ENCODE data around the gene MSL1.

Gene MSL1

DNA sequence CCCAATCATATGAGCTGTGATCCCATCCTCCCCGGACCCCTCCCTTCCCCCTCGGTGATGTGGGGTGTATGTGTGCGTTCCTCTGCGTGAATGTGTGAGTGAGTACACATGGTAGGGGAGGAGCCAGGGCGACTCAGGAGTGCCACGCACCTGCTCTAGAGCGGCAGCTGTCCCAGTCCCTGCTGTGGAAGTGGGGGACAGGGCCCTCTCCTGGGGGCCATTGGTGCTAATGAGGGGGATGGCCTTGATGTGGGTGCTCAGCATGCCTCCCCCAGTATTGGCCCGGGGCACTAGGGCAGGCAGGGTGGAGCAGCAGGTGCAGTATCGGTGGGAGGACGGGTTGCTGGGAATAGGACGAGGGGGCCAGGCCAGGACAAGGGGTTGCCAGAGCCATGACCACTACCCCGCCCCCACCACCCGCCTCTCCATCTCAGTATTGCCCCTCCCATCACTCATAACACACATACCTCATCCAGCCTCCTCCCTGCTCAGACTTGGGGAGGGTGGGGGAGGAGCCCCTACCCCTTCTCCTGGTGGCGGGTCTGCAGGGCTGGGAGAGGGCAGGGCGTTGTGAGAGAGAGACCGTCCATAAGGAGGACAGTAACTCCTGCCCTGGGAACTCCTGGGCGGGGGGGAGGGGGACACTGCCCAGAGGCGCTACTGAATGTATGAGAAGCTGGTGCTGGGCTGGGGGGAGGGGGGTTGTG, 29.9 kb upstream of the MSL1 start:
- DNase-seq (ENCODE audit: low read depth in 2 of 2): no peak

DNA sequence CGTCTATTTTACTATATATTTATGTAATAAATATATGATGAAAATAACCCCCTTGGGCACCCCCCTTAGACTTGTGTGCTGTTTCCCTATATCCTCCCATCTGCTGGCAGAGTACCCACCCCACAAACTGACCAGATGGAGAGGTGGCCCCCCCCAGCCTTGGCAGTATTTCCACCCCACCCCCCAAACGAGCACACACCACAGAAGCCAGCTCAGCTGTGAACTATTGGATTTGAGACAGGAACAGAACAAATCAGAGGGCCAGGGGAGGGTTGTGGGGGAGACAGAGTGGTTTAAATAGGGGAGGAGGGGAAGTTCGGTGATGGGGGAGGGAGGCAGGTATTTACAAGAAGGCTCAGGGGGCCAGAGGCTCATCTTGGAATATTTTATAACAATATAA, 29.2 kb upstream of the MSL1 start:
- no peak for DNase-seq (ENCODE audit: low read depth in 2 of 2)

DNA sequence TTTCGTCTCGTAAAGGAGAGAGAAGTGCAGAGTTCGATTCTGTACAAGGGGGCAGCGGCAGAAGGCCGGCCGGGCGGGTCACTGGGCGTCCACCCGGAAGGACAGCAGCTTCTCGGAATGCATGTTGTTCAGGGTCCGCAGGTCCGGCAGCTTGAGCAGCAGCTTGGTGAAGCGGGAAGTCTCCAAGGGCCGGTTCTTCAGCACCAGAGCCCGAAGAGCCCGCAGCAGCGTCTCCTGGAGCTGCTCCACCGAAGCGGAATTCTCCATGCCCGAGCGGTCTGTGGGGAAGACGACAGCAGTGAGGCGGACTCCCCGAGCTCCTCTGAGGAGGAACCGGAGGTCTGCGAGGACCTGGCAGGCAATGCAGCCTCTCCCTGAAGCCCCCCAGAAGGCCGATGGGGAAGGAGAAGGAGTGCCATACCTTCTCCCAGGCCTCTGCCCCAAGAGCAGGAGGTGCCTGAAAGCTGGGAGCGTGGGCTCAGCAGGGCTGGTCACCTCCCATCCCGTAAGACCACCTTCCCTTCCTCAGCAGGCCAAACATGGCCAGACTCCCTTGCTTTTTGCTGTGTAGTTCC, 28.7 kb upstream of the MSL1 start:
- no peak for DNase-seq (ENCODE audit: low read depth in 2 of 2)

- DNase-seq (ENCODE audit: low read depth in 2 of 2): no peak
Measured at GRCh38 chr17:40093580-40094201, 28.1 kb upstream of the MSL1 start.

DNA sequence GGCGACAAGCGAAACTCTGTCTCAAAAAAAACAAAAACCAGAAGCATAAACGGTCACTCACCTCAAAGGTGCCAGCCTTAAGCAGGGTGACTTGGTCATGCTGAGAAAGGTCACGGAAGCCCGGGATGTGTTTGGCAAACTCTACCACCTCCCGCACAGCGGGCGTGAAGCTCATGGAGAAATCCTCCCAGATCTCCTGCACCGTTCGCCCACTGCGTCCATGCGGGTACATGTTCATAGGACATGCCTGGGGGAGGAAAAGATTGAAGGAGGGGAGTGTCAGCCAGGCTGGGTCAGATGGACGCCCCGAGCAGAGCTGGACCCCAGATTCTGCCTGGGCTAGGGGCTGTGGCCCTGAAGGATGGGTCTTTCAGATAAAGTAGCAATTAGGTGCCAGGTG, 26.9 kb upstream of the MSL1 start:
- DNase-seq (ENCODE audit: low read depth in 2 of 2): no peak

DNA sequence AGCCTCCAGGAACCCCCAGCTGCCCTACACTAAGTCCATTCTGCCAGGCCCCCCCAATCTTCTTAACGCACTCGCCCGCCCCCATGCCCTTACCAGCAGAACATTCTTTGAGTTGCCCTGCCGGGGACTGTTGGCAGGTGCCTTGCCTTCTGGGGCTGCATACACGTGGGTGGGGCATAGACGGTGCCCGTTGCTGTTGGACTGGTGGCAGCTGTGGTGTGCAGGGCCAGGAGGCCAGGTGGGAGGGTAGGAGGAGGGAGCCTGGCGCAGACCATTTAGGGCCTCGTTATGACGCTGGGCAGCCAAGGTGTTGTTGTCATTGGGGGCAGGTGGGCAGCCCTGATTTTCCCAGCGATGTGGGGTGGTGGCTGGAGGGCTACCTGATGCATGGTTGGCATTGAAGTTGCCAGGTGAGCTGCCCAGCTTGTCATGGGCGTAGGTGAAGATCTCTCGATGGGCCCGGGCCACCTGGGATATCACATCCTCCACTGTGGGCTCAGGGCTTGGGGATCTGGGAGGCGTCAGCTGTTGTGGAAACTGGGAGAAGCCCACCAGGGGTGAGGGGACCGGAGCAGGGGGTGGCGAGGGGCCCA, 26.3 kb upstream of the MSL1 start:
- no peak for DNase-seq (ENCODE audit: low read depth in 2 of 2)

GRCh38 chr17:40095944-40096791, 25.6 kb upstream of the MSL1 start:
- peak; percentile 47 to 60 for DNase-seq (ENCODE audit: low read depth in 2 of 2)

GRCh38 chr17:40097087-40097486, 24.7 kb upstream of the MSL1 start:
- DNase-seq (ENCODE audit: low read depth in 2 of 2): no peak

DNA sequence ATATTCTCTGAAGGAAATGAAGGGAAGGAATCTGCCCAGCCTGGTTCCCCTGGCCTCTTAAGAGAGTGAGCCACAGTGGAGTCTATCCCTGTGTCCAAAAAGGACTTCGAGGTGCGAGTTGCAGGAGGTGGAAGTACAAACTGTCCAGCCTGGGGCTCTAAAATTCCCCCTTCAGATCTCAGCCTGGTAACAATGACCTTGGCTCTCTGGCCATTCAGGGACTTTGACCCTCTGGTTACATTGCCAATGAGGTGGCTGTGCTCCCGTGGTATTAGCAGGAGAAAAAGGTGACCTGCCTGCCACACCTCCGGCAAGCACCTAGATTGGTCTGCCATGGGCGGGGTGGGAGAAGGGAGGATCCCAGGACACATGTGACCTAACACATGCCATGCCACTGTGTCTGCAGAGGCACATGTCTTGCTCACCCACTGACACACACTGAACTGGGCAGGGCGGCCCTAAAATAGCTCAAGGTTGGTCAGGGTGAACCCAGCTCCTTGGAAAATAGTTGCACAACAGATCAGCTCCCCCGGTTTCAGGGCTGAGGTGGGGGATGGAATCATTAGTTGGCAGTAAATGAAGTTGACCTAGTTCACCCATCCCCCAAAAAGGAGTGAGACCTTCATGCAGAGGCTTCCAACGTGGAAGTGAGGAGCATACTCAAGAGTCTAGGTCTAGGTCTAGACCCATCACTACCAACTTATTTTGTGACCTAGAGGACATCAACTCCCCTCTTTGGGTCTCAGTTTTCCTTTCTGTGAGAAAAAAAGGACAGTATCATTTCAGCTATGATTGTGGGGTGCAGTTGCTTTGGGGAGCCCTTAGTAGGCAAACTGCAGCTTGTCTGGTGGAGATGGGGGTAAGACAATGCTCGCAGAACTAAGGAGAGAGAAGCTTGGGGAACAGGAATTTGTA, 23.6 kb upstream of the MSL1 start:
- no peak for DNase-seq (ENCODE audit: low read depth in 2 of 2)

- peak; percentile 96 to 98 for DNase-seq (ENCODE audit: low read depth in 2 of 2)
Measured at GRCh38 chr17:40098846-40099618, 22.7 kb upstream of the MSL1 start.

- DNase-seq (ENCODE audit: low read depth in 2 of 2): no peak
Measured at GRCh38 chr17:40099619-40100418, 22.0 kb upstream of the MSL1 start.

- no peak for DNase-seq (ENCODE audit: low read depth in 2 of 2)
Measured at GRCh38 chr17:40100419-40100668, 21.4 kb upstream of the MSL1 start, which contains the start of gene NR1D1. NR1D1 (minus strand) TSS chr17:40100589; CDS start chr17:40100094, 495 bp downstream.

GRCh38 chr17:40100669-40101366, 21.0 kb upstream of the MSL1 start:
- peak; percentile 72 to 79 for DNase-seq (ENCODE audit: low read depth in 2 of 2)

DNA sequence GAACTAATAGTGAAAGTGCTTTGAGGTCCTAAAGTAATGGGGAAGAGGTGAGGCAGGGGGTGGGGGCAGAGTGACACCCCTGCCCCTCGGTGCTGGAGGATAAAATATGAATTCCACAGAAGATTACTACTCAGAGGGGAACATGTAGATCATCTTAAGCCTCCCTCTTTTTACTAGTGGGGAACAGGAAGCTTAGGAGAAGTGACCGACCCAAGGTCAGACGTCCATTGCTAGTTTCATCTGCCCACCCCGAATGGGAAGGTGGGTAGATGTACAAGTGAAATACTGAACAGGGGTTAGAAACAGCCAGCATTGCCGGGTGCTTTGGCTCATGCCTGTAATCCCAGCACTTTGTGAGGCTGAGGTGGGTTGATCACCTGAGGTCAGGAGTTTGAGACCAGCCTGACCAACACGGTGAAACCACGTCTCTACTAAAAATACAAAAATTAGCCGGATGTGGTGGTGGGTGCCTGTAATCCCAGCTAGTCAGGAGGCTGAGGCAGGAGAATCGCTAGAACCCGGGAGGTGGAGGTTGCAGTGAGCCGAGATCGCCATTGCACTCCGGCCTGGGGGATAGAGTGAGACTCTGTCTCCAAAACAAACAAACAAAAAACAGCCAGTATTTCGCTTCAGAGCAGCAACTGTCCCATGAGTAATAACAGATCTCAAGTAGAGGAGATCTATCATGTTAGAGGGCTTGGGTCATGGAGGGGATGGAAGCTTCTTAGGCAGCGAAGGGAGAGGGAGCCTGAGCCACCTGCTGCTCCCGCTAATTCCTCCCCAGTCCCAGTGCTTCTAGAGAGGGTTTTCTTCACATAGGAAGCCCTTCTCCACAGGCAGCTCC, 20.2 kb upstream of the MSL1 start:
- DNase-seq (ENCODE audit: low read depth in 2 of 2): no peak

DNA sequence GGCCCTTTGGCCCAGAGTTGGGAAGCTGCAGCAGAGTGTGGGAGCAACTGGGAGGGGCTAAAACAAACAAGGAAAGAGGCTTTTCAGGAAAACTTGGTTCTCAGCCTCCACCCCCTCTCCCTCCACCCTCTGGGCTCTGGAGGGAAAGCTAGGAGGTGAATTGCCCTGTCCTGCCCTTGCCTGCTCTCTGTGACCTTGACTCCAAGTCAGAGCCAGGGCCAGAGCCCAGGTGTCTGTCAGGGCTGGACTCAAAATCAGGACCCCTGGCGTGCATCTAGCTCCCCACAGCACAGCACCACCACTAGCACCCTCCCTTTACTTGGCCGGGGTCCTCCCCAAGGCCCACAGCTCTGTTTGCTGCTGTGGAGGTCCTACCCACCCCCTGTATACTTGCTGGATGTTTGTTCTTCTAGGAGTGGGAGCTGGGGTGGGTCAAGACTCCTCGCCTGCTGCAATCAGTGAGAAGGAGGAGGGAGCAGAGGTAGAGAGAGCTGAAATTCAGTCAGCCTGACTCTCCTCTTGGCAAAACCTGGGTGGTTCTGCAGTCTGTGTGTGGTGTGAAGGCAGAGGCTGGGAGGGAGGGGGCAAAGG, 18.6 kb upstream of the MSL1 start:
- DNase-seq (ENCODE audit: low read depth in 2 of 2): no peak

DNA sequence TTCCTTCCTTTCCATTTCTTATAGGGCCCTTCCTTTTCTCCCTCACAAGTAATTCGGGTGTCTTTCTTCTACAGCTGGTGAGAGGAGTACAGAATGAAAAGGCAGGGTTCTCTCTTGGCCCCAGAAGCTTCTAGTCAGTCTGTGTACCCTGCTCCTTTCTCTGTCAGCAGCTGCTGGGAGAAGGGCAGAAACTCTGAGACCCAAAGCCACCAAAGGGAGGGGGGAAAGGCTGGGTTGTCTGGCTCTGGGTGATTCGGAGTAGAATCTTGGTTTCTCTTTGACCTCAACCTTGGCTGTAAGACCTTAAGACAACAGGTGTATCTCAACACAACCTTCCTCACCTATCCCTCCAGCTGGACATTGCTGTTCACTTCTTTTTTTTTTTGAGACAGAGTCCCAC, 18.1 kb upstream of the MSL1 start:
- no peak for DNase-seq (ENCODE audit: low read depth in 2 of 2)

Data from stimulated activated CD8-positive, alpha-beta memory T cell treated with anti-CD3 and anti-CD28 coated beads, Interleukin-2, amount 100 ng/mL, for 1 hour (primary cell).